GM12873 (cell line): ENCODE data around the gene SPATA24.

Experiments used
- TF ChIP-seq, protein P1 (sequence below): IDR thresholded peaks from 2 replicates; pipeline ENCODE4 v1.5.1; 2012; ENCODE audit warnings: low read depth, mild to moderate bottlenecking, moderate library complexity, low read length, control low read depth; ENCODE audit not compliant: insufficient read depth; ENCODE audit errors: missing control alignments

The SPATA24 gene

DNA sequence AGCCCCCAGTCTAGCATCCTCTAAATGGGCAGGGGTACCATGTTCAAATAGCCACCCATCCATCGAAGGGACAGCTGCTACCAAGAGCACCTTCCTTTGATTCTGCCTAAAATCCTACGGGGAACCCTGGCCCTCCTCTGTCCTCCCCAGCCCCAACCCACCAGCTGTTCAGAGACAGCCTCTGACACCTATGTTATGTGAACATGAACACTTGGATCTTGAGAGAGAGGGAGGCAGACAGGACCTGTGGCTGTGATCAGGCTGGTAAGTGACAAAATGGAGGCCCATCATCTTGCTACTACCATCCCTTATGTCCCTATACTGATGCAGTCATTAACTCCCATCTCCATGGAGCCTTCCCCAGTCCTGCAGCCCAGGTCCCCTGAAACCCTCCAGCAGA lies 29.0 kb downstream of the SPATA24 start:
- TF ChIP-seq, protein P1, sequence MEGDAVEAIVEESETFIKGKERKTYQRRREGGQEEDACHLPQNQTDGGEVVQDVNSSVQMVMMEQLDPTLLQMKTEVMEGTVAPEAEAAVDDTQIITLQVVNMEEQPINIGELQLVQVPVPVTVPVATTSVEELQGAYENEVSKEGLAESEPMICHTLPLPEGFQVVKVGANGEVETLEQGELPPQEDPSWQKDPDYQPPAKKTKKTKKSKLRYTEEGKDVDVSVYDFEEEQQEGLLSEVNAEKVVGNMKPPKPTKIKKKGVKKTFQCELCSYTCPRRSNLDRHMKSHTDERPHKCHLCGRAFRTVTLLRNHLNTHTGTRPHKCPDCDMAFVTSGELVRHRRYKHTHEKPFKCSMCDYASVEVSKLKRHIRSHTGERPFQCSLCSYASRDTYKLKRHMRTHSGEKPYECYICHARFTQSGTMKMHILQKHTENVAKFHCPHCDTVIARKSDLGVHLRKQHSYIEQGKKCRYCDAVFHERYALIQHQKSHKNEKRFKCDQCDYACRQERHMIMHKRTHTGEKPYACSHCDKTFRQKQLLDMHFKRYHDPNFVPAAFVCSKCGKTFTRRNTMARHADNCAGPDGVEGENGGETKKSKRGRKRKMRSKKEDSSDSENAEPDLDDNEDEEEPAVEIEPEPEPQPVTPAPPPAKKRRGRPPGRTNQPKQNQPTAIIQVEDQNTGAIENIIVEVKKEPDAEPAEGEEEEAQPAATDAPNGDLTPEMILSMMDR: peak; percentile 15

DNA sequence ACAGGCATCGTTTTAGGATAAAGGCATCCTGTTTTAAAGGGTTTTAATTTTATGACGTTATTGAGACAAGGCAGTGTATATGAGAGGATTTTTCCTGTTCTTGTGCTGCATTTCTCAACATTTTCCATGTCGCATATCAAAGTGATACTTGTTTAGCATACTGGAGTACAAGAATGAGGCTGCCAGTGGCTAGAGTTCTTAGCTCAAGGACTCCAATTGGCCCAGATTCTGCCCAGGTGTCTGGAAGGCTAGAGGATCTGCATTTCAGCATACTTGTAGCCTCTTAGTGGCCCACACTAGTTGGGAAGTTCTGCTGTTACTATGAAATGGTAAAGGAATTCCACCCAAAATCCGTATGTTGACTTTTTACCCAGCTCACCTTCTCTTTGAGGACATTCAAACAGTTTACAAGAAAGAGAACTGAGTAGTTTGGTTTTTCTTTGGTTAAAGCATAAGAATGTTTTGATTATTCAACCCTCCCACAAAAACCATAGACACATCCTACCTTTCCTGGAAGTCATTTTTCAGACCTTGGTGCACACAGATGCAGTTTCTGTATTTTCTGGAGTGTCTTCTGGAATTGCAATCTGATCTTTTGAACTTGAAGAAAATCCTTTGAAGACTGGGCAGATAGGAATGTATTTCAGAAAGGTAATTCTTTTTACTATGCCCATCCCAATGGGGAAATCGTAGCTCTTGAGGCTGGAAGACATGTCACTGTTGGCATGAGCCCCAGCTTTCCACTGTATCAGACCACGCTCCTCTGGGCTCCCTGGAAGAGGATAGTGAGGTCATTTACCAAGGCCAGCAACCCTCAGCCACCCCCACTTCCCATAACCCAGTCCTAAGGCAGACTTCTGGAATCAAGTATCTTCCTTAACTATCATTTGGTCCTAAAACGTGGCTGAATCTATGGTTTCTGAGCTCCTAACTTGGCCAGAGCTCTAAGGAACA lies 32.1 kb downstream of the SPATA24 start:
- TF ChIP-seq, protein P1: no peak

DNA sequence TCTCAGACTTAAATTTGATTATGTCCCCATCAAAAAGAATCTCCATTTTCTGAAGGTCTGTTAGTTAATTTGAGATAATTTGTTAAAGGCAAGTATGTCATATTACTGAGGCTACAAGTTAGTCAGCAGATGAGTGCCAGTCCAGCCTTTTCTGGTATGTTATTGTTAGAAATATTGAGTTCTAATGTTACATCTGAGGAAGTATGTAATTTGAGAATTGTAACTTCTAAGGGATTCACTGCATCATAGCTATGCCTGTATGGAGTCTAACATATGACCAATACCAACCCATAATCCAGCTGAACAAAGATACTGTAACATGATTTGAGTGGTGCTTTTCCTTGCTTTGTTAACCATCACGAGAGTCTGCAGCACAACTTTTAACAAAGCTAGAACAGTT lies 34.7 kb downstream of the SPATA24 start:
- TF ChIP-seq, protein P1: no peak

DNA sequence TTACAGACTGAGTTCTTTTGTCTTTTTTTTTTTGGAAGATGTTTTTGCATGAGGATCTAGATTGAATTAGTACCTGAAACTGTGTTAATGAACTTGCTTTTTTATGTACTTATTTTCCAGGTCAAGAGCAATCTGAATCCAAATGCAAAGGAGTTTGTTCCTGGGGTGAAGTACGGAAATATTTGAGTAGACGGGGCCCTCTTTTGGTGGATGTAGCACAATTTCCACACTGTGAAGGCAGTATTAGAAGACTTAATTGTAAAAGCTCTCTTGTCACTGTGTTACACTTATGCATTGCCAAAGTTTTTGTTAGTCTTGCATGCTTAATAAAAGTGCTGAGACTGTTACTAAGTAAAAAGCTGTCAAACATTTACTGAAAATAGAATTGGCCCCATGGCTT lies 35.3 kb downstream of the SPATA24 start:
- TF ChIP-seq, protein P1: peak; percentile 15

- TF ChIP-seq, protein P1: no peak
Measured at GRCh38 chr5:139364466-139364865, 39.4 kb downstream of the SPATA24 start.

DNA sequence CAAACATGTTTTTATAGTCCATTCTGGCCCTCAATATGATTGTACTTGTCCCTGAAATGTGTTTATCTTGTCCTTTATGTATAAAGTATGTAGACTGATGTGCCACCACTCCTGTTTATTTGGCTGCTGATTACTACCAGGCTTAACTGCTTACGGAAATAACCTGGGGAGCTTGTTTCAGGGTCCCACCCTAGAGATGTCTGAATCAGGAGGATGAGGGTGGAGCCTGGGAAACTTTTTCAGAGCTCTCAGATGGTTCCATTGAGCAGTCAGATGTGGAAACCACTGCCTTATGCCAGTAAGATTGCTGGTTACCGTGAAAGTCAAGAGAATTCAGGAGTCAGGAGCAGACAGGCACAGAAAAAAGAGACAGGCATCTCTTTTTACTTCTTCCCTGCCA lies 40.0 kb downstream of the SPATA24 start:
- TF ChIP-seq, protein P1: no peak

GRCh38 chr5:139361835-139362429 lies 42.0 kb downstream of the SPATA24 start:
- TF ChIP-seq, protein P1: no peak
